Measurements from ENCODE around the gene BPIFB1.

BPIFB1 gene, protein sequence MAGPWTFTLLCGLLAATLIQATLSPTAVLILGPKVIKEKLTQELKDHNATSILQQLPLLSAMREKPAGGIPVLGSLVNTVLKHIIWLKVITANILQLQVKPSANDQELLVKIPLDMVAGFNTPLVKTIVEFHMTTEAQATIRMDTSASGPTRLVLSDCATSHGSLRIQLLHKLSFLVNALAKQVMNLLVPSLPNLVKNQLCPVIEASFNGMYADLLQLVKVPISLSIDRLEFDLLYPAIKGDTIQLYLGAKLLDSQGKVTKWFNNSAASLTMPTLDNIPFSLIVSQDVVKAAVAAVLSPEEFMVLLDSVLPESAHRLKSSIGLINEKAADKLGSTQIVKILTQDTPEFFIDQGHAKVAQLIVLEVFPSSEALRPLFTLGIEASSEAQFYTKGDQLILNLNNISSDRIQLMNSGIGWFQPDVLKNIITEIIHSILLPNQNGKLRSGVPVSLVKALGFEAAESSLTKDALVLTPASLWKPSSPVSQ

DNA sequence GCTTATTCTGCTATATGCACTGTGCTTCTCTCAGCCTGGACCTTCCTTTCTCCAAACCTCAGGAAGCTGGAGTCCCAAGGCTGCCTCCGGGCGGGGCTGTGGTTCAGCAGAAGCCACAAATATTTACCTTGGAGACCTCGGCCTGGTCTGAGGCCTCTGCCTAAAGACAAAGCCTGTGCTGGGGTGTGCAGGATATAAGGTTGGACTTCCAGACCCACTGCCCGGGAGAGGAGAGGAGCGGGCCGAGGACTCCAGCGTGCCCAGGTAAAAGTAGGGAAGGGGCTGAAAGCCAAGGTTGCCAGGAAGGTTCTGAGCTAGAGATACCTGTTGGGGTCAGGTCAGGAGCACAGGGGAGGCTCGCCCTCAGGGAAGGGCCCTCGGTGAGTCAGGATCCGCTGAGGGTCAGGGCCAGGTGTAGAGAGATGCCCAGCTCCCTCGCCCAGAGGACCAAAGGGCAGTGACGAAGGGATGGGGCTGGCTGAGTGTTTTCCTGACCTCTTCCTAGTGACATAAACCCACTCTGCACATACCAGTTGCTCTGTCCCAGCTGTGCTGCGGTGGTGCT, at the start of gene BPIFB1:
Gene BPIFB1, plus strand, starts transcription at position 224 of the 565 bp plus-strand sequence. CDS start 2,860 bp downstream, outside the sequence.
- no peak for DNase-seq (ENCODE audit: low read depth in 2 of 3, low spot score in 2 of 3)

DNA sequence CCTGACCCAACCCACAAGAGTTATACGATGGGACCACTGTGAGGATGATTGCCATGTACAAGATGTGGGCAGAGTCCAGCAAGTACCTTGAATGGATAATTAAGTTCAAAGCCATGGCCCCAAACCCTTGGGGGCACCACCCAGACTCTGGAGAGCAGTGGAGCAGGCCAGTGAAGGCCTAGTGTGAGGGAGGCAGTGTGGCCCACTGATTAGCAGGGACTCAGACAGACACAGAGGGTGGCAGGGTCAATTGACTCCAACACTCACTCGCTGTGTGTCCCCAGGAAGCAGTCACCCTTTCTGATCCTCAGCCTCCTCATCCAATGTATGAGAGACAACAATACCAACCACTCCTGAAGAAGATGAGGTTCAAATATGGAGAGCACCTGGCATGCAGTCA, 49.0 kb upstream of the BPIFB1 start:
- DNase-seq (ENCODE audit: low read depth in 2 of 3, low spot score in 2 of 3) = no peak

DNA sequence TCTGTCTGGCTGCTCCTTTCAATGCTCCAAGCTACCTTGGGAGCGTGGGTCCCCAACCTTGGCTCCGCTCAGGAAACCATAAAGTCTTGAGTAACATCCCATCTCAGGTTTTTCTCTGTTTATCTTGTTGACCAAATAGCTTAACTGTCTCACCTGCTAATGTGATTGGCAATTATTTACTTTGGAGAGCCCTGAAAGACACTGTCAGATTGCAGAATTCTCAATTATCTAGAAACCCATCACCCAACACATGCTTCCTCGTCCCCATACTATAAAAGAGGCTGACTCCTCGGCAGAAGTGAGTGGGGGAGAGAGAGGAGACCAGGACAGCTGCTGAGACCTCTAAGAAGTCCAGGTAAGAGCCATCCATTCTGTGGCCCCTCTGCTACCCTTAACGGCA, 47.3 kb upstream of the BPIFB1 start, which contains the start of gene BPIFA1:
Gene BPIFA1, plus strand, starts transcription at position 301 of the 400 bp plus-strand sequence. CDS start 1,716 bp downstream, outside the sequence.
- DNase-seq (ENCODE audit: low read depth in 2 of 3, low spot score in 2 of 3) = no peak

DNA sequence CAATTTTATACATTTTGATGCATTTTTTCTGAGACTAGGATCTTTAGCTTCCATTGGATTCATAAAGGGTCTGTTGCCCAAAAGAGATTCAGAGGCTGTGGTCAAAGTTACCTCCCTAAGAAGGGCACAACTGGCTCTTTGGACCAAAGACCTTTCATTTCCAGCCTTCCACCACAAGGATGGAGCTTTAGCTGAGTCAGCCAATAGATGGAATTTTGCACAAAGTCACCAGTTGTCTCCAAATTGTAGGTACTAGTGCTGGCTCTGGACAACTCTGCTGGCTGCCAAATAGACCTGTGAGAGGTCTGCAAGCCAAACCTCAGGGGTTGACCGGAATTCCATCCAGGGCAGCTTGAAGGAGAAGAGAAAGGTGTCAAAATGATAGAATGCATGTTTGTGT, 46.7 kb upstream of the BPIFB1 start:
- DNase-seq (ENCODE audit: low read depth in 2 of 3, low spot score in 2 of 3) = no peak

DNA sequence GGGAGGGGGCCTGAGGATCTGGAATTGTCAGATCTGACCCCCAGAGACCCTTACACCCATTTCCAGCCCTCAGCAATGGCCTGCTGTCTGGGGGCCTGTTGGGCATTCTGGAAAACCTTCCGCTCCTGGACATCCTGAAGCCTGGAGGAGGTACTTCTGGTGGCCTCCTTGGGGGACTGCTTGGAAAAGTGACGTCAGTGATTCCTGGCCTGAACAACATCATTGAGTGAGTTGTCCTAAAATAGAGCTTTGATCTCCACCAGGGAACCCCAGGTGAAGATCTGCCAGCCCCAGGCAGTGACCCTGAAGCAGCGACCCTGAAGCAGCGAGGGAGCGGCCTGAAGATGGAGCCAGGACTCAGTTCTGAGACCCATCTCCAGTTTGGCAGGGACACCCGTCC, 45.0 kb upstream of the BPIFB1 start:
- no peak for DNase-seq (ENCODE audit: low read depth in 2 of 3, low spot score in 2 of 3)

DNA sequence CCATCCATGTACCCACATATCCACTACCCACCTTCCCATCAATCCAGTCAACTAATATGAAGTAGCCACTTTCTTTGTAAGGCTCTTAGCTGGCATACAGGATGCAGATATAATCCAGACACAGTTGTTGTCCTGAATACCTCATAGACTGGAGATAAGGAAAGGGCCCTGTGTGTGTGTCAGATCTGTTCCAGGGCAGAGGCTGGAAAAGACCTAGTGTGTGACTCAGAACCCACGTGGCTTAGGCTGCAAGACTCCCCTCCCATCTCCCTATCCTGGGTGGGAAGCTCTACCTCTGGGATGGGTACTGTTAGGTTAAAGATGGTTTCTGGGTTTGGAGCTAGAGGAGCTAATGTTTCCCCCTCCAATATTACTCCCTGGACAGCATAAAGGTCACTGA, 43.6 kb upstream of the BPIFB1 start:
- DNase-seq (ENCODE audit: low read depth in 2 of 3, low spot score in 2 of 3) = no peak

DNA sequence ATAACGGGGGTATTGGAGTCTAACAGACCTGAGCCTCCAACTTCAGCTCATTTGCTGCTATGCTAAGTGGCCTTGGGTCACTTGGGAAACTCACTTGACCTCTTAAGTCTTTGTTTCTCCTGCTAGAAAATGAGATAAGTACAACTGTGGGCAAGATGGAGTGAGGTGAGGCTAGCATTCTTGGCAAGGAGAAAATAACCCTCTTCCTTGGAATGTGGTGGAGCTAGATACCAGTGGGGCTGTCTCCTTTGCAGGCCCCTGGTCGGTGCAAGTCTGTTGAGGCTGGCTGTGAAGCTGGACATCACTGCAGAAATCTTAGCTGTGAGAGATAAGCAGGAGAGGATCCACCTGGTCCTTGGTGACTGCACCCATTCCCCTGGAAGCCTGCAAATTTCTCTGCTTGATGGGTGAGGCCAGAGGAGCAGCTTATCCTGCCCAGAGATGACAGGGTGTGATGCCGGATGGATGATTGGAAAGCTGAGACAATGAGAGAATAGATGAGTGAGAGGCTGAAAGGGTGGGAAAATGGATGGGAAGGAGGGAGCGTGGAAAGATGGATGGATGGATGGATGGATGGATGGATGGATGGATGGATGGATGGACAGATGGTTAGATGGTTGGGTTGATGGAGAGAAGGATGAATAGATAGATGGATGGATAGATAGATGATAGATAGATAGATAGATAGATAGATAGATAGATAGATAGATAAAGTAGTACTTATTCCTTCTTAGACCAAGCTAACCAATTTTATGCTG, 42.9 kb upstream of the BPIFB1 start:
- DNase-seq (ENCODE audit: low read depth in 2 of 3, low spot score in 2 of 3) = no peak

DNA sequence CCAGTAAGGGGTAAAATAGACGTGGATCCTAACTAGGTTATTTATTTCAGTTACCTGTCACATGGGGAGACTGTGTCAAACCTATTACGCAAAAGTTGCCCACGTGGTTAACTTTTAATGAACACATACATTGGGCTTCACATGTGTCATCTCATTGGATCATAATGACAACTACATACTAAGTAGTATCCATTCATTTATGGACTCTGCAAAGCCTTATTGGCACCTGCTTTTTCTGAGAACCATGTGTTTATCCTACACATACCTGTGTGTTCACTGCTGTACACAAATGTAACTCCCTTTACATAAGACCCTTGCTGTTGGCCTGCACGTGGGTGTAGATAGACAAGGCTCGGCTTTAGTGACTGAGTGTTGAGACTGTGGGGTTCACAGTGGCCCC, 42.1 kb upstream of the BPIFB1 start:
- DNase-seq (ENCODE audit: low read depth in 2 of 3, low spot score in 2 of 3) = no peak

DNA sequence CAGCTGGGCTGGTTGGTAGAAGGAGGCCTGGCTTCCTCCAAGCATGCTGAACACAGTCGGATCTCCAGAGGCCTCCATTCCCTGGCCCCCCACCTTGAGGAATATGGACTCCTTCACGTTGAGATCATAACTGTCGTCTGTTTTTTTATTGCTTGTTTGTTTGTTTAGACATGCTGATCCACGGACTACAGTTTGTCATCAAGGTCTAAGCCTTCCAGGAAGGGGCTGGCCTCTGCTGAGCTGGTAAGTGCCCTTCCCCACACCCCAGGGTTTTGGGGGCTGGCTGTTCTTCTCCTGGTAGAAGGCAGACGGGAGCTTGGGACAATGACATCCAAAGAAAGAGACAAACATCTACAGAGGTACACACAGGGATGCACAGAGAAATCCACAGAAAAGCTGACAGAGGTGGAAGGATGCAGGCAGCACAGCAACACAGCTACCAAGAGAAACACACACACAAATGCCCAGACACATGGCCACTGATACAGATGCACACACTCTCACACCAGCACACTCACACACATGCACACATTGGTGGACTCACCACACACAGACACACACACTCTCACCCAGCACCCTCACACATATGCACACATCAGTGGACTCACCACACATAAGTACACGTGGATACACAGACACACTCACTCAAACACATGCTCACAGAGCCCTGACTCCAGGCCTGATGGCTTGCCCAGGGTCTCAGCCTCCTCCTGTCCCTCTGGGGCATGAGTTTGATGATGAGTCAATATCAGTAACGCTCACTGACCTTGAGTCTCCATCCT, 40.5 kb upstream of the BPIFB1 start:
- DNase-seq (ENCODE audit: low read depth in 2 of 3, low spot score in 2 of 3) = no peak

DNA sequence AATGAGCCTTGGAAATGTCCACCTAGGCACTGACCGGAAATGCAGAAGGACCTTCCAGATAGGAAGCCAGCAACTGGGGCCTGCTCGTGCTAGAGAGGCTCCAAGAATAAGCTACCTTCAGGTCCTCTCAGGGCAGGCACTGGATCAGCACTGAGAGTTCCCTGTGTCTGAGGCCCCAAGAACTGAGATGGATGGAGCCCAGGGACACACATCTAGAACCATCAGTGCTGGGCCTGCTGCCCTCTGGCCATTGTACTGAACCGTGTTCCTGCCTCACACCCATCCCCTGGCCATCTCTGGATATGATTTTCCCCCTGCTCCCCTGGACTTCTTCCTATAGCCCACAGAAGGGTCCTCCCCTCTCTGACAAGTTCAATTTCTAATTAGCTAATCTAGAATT, 36.9 kb upstream of the BPIFB1 start:
- DNase-seq (ENCODE audit: low read depth in 2 of 3, low spot score in 2 of 3) = no peak

DNA sequence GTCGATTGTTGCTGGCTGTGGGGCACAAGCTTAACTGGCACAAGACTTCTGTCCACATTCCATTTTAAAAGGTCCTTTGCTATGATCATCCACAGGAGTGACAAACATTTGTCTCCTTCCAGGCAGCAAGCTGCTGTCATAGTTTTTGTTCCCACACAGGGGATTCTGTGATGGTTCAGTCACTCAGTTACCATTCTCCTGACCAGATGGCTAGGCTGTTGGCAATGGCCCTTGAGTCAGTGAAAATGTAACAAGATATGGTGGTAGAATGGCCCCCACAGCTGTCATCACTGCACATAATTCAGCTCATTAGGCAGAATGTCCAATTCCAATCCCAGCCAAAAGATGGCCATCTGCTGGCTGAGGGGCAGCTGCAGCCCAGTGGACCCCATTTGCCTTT, 33.6 kb upstream of the BPIFB1 start:
- no peak for DNase-seq (ENCODE audit: low read depth in 2 of 3, low spot score in 2 of 3)

DNA sequence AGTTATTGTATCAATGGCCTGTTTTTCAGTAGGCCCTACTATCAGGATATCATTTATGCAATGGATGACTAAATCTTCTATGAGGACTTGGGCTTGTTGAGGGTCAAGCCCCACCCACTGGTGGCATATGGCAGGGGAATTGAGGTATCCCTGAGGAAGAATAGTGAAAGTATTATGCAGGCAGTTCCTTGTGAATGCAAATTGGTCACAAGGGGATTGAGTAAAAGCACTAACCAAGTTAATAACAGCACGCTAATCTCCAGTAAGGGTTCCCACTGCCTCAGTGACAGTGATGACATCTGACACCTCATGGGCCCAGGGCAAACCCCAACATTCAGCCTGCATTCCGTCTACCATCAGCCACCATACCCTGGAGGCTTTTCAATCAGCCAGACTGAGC, 32.3 kb upstream of the BPIFB1 start:
- no peak for DNase-seq (ENCODE audit: low read depth in 2 of 3, low spot score in 2 of 3)

DNA sequence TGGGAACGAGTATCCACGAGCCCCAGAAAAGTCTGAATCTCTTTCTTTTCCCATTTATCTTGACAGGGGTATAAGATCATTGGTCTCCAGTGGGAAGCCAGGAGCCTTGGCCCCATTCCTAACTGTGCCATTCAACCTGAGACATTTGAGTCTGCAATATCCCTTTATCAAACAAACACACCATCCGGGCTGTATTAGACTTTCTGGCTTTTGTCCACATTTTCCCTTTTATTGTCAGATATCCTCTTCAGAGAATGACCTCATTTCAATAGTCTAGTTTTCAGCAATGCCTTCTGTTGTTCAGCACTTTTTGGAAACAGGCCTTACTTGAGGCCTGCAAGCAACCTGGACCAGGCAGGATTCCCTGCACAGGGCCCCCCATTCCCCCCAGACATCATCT, 31.5 kb upstream of the BPIFB1 start:
- DNase-seq (ENCODE audit: low read depth in 2 of 3, low spot score in 2 of 3) = no peak

DNA sequence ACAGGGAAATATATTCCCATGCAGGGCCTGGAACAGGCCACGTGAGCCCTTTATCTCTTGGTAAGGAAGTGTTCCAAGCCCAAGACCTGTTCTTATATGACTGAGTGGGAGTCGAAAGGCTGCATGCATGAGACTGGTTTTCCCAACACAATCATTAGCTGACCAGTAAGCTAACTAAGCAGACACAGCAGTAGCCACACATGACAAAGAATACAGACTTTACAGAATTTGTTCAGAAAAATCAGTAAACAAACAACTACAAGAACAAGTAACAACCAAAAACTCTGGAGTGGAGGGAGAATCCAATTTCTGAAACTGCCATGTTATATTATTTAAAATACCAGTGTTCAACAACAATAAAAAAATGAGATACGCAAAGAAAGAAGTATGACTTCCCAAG, 30.6 kb upstream of the BPIFB1 start:
- DNase-seq (ENCODE audit: low read depth in 2 of 3, low spot score in 2 of 3) = no peak

DNA sequence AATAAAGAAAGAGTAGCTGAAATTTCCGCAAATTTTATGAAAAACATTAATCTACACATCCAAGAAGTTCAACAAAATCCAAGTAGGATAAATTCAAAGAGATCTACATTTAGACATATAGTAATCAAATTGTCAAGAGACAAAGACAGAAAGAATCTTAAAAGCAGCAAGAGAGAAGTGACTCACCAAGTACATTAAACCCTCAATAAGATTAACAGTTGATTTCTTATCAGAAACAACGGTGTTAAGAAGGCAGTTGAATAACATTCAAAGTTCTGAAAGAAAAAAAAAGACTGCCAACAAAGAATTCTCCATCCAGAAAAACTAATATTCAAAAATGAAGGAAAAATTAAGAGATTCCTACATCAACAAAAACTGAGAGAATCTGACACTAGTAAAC, 28.0 kb upstream of the BPIFB1 start:
- DNase-seq (ENCODE audit: low read depth in 2 of 3, low spot score in 2 of 3) = no peak

DNA sequence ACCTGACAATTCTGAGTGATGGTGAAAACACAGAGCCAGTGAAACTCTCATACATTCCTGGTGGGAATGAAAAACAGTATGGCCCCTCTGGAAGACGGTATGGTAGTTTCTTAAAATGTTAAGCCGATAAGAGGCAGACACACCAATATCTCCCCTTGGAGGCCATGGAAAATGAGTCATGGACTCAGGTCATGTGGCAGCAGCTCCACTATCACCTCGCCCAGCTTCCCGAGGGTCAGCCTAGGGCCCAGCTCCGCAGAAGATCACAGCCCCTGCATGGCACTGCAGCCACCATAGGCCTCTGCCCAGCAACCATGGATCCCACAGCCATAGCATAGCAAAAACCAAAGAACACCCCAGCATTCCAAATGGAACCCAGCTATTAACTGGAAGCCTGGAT, 25.8 kb upstream of the BPIFB1 start:
- DNase-seq (ENCODE audit: low read depth in 2 of 3, low spot score in 2 of 3) = no peak

DNA sequence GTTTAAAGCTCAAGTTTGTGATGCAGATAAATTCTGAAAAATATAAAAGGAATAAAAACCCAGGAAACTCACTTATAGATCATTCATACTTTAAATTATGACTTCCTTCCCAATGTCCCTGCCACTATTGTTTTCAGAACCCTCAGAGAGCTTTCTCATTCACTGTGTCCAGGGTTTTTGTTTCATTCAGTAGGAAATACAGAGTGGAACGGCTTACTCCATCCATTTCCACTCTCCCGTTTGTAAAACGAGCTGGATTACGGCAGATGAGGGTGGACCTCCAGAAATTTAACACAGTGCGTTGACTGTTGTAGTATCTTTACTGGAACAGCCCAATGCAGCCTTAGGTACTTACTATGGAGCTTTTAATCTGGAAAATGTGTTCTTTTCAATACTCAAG, 23.6 kb upstream of the BPIFB1 start:
- no peak for DNase-seq (ENCODE audit: low read depth in 2 of 3, low spot score in 2 of 3)

DNA sequence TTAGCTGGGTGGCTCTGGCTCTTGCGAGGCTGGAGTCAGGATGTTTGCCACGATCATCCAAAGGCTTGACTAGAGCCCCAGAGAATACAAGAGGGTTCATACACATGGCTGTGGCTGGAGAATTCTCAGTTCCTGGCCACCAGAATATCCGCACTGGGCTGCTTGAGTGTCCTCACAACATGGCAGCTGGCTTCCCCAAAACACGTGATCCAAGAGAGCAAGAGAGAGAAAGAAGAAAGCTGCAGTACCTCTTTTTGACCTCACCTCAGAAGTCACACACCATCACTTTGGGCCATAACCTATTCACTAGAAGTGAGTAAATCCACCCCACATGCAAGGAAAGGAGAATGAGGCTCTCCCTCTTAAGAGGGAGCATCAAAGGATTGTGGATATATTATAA, 21.5 kb upstream of the BPIFB1 start:
- DNase-seq (ENCODE audit: low read depth in 2 of 3, low spot score in 2 of 3) = no peak

DNA sequence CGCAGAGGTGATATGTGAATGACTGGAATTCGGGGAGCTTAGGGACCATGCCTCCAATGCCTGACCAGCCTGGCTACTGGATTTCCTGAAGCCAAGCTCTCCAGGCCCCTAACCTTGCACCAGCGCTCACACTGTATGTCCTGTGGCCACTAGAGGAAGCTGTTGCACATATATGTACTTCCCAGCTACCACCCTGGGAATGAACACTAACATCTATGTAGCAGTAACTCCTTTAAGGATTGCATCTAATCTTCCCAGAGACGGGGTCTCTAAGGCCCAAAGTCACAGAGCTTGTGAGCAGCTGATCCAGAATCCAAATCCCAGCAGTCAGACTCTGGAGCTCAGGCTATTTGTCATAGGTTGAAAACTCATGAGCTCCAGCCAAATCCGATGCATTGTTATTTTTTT, 20.4 kb upstream of the BPIFB1 start:
- DNase-seq (ENCODE audit: low read depth in 2 of 3, low spot score in 2 of 3) = no peak

DNA sequence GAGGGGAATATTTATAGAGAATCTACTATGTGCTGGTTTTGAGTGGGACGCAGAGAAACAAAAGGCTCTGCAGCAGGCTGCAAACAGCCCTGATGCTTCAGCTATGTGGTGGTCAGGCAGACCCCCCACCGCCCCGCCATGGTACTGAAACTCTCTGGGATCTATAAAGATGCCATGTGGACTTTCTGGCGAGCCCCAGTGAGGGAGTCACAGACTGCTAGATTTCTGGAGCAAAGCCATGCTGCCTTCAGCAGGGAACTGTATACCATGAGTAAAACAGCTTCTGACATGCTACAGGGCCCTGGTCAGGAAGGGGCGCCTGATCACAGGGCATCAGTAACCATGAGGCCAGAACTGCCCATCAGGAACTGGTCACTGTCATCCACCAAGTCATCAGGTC, 19.2 kb upstream of the BPIFB1 start:
- no peak for DNase-seq (ENCODE audit: low read depth in 2 of 3, low spot score in 2 of 3)

DNA sequence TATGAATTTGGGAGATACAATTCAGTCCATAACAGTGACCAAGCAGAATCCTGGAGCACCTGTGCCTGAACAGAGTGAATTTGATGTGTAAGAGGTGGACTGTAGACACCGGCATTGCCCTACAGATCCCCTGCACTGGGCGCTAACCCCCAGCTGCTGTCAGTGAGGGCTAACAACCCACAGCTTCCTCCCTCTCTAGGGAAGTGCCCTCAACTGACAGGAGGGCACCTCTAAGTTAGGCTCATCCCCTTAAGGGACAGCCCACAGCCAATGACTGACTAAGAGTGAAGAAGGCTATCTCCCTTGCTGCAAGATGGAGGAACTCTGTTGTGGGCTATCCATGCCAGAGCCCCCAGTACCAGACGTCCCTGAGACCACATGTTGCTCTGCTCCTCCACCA, 15.3 kb upstream of the BPIFB1 start:
- no peak for DNase-seq (ENCODE audit: low read depth in 2 of 3, low spot score in 2 of 3)

Measured in activated CD8-positive, alpha-beta memory T cell treated with anti-CD3 and anti-CD28 coated beads for 48 hours (primary cell).